C4-2B (cell line): ENCODE results near the gene BLM.

ENCODE experiments used
- H3K27ac ChIP-seq: fragments of 450-650 bp; 2 replicates; pipeline ENCODE4 v1.5.1; 2017
- ZFX ChIP-seq: fragments of 450-650 bp; IDR thresholded peaks from 2 replicates; pipeline ENCODE4 v1.6.1; 2017
- TF ChIP-seq, protein P1 (sequence below): fragments of 450-650 bp; conservative IDR thresholded peaks from 2 replicates; pipeline ENCODE4 v1.5.1; 2017; ENCODE audit warnings: mild to moderate bottlenecking

BLM gene

DNA sequence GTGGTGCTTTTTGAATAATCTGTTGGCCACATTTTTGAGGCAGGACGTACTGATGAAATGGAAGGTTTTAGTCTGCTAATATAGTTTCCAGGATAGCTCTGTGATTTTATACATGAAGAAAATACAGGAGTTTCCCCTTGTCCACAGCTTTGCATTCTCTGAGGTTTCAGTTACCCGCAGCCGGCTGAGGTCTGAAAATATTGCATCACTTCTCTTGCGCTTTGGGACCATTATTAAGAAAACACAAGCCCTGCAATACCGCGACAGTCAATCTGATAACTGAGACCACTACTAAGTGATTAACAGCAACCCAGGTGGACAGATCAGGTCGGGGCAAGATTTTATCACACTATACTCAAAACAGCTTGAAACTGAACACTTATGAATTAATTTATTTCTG, 33.0 kb downstream of the BLM start:
- TF ChIP-seq ZFX = no peak
- H3K27ac ChIP-seq = no peak overlapping the region

DNA sequence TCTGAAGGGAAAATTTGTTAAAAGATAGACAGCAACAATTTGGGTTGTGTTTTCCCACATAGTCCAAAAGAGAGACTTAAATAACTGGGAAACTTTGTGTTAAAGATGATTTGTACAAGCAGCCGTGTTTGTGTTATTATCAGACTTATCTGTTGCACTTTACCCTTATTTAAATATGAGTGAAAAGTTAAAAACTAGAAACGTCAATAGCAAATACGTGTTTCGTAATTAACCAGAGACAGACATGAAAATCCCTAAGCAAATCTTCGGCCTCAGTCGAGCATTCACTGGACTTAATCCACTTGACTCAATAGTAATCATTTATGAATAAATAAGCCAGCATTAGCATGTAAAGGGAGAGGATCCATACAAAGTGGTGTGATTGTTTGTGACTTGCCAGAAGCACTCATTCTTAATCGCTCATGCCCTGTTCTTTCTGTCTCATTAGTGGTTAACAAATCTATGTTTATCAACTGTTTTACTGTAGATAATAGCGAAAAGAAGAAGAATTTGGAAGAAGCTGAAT, 34.2 kb downstream of the BLM start:
- no peak for TF ChIP-seq ZFX
- TF ChIP-seq, protein P1, sequence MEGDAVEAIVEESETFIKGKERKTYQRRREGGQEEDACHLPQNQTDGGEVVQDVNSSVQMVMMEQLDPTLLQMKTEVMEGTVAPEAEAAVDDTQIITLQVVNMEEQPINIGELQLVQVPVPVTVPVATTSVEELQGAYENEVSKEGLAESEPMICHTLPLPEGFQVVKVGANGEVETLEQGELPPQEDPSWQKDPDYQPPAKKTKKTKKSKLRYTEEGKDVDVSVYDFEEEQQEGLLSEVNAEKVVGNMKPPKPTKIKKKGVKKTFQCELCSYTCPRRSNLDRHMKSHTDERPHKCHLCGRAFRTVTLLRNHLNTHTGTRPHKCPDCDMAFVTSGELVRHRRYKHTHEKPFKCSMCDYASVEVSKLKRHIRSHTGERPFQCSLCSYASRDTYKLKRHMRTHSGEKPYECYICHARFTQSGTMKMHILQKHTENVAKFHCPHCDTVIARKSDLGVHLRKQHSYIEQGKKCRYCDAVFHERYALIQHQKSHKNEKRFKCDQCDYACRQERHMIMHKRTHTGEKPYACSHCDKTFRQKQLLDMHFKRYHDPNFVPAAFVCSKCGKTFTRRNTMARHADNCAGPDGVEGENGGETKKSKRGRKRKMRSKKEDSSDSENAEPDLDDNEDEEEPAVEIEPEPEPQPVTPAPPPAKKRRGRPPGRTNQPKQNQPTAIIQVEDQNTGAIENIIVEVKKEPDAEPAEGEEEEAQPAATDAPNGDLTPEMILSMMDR = no peak
- H3K27ac ChIP-seq = no peak overlapping the region

DNA sequence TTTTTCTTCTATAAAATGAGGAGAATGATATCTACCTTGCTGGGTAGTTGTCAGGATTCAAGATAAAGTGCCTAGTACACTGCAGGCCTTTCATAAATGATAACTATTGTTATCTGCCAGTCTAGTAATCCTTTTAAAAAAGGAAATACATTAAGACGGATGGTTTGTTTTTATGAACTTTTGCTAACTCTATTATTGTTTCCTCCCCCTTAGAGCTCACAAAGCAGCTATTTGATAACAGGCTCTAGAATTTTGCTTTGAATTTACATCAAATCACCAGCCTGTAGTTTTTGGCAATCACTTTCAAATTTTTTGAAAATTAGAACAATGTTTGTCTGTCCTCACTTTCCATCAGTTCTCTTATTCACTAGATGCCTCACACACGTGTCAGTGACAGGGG, 39.8 kb downstream of the BLM start:
- TF ChIP-seq ZFX = no peak
- TF ChIP-seq, protein P1 = no peak
- no peak overlapping the region for H3K27ac ChIP-seq

DNA sequence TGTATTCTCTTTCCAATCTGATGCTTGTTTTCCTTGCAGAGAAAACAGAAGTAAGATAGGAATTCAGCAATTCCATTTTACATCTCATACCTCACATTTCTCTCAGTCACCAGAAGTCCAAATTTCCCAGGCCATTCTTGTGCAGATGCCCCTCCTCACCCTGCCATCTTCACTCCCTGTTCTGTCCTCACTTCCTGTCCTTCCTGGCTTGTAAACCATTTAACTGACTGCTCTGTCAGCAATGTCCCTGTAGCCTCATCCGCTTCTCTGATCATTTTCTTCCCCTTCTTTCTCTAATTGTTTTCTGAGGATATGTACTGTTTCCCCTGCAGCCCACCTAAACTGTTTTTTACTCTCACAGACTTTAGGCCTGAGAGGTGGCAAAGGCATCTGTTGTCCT, 40.3 kb downstream of the BLM start:
- TF ChIP-seq, protein P1 = no peak
- no peak overlapping the region for H3K27ac ChIP-seq

DNA sequence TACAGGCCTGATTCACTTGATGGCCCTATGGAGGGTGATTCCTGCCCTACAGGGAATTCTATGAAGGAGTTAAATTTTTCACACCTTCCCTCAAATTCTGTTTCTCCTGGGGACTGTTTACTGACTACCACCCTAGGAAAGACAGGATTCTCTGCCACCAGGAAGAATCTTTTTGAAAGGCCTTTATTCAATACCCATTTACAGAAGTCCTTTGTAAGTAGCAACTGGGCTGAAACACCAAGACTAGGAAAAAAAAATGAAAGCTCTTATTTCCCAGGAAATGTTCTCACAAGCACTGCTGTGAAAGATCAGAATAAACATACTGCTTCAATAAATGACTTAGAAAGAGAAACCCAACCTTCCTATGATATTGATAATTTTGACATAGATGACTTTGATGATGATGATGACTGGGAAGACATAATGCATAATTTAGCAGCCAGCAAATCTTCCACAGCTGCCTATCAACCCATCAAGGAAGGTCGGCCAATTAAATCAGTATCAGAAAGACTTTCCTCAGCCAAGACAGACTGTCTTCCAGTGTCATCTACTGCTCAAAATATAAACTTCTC, 43.6 kb downstream of the BLM start:
- TF ChIP-seq ZFX = no peak
- TF ChIP-seq, protein P1 = no peak
- H3K27ac ChIP-seq = no peak overlapping the region

DNA sequence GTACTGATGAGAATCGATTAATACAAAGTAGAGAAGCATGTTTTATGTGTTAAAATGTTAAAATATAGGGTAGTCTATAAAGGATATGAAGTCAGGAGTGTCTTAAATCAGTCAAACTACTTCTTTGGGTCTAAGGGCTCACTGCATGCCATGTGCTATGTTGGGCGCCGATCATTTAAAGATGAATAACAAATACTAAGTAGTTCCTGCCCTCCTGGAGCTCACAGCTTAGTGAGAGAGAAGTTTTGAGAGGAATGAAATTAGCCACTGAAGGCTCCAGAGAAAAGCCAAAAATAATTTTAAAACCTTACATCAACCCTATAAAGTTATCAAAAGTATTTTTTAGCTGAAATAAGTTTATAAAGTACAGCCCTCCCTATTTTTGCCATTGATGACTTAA, 44.5 kb downstream of the BLM start:
- no peak overlapping the region for H3K27ac ChIP-seq
- no peak for TF ChIP-seq ZFX
- TF ChIP-seq, protein P1 = no peak

DNA sequence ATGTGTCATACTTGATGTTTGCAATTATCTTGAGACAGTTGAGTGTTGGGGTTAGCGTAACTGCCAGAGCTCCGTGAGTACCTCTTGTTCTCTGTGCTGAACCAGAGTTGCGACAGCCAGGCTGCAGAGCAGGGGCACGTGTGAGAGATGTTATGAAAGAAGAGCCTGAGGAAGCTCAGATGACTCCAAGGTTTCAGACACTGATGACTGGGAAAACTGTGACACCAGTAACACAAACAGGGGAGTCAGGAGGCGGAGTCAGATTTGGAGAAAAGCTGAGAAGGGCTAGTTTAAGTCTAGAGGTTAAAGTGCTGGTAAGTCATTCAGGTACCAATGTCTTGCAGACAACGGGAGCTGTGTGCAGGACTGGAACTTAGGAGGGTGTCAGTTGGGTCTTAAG, 45.0 kb downstream of the BLM start:
- H3K27ac ChIP-seq = no peak overlapping the region
- TF ChIP-seq ZFX = no peak
- TF ChIP-seq, protein P1 = no peak
